ENCODE data around the gene SVOP.
"Not testable (repeated sequence)": the region's sequence is repeated elsewhere in the genome, so short reads cannot be mapped to it uniquely, and the experiment has no call there.

DNA sequence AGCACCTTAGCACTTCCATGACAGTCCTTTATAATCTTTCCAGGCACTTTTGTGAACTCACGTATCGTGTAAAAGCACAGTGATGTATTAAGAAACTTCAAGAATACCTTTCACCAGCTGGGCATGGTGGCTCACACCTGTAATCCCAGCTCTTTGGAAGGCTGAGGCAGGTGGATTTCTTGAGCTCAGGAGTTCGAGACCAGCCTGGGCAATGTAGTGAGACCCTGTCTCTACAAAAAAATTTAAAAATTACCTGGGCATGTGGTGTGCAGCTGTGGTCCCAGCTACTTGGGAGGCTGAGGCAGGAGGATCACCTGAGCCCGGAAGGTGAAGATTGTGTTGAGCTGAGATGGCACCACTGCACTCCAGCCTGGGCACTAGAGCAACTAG, 33.3 kb upstream of the SVOP start:
- TF ChIP-seq, protein P1, sequence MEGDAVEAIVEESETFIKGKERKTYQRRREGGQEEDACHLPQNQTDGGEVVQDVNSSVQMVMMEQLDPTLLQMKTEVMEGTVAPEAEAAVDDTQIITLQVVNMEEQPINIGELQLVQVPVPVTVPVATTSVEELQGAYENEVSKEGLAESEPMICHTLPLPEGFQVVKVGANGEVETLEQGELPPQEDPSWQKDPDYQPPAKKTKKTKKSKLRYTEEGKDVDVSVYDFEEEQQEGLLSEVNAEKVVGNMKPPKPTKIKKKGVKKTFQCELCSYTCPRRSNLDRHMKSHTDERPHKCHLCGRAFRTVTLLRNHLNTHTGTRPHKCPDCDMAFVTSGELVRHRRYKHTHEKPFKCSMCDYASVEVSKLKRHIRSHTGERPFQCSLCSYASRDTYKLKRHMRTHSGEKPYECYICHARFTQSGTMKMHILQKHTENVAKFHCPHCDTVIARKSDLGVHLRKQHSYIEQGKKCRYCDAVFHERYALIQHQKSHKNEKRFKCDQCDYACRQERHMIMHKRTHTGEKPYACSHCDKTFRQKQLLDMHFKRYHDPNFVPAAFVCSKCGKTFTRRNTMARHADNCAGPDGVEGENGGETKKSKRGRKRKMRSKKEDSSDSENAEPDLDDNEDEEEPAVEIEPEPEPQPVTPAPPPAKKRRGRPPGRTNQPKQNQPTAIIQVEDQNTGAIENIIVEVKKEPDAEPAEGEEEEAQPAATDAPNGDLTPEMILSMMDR (conservative IDR thresholded peaks at IDR 0.05 in 1 of 2, IDR thresholded peaks at IDR 0.05 in 1 of 2; ENCODE audit: low read depth in 1 of 2, low read length in 2 of 2) = not testable (repeated sequence)
- TF ChIP-seq EZH2 (IDR thresholded peaks at IDR 0.05; ENCODE audit: low read length, missing control alignments) = not testable (repeated sequence)
